Activated T-cell treated with anti-CD3 and anti-CD28 coated beads, Interleukin-2, amount 50 U/mL, for 24 hours (primary cell): ENCODE results near the gene TM7SF2.

Experiments
- DNase-seq: peaks from one replicate; pipeline ENCODE4 v3.0.0-alpha.2; 2020
- H3K27ac Mint-ChIP-seq: 2 replicates; pipeline ENCODE4 v1.8.0; 2020; ENCODE audit warnings: mild to moderate bottlenecking, mixed read lengths
- H3K27me3 Mint-ChIP-seq: 2 replicates; pipeline ENCODE4 v1.8.0; 2020; ENCODE audit warnings: mixed read lengths
- H3K36me3 Mint-ChIP-seq: 2 replicates; pipeline ENCODE4 v1.8.0; 2020; ENCODE audit warnings: low read depth, mixed read lengths
- H3K4me1 Mint-ChIP-seq: 2 replicates; pipeline ENCODE4 v1.8.0; 2020; ENCODE audit warnings: low read depth, mixed read lengths
- H3K4me3 Mint-ChIP-seq: 2 replicates; pipeline ENCODE4 v1.8.0; 2020; ENCODE audit warnings: mild to moderate bottlenecking, moderate library complexity, mixed read lengths
- H3K9me3 Mint-ChIP-seq: 2 replicates; pipeline ENCODE4 v1.8.0; 2020; ENCODE audit warnings: mixed read lengths

TM7SF2 gene

GRCh38 chr11:65083834-65084597, 27.7 kb upstream of the TM7SF2 start, which contains the start of the genes CDCA5 and ZFPL1:
TSS of gene CDCA5 (minus strand) at chr11:65084040. CDS start at chr11:65083978, 62 bp downstream.
TSS of gene ZFPL1 (plus strand) at chr11:65084222. CDS start at chr11:65084699, 477 bp downstream.
- H3K27me3 Mint-ChIP-seq, result no peaks in the 10 kb centered on the region
- peaks cover 44% of the 10 kb centered on the region for H3K4me1 Mint-ChIP-seq
- H3K27ac Mint-ChIP-seq, result peak within 1 kb of the TSS; percentile 99
- peak within 1 kb of the TSS; percentile 99 for H3K4me3 Mint-ChIP-seq
- H3K9me3 Mint-ChIP-seq, result no peaks in the 10 kb centered on the region
- peaks cover 94% of the 10 kb centered on the region for H3K36me3 Mint-ChIP-seq
- DNase-seq, result peak; percentile 99

GRCh38 chr11:65084598-65085375, 26.9 kb upstream of the TM7SF2 start:
- H3K27ac Mint-ChIP-seq, result peak overlapping the region; percentile 99
- no peak for DNase-seq
- H3K27me3 Mint-ChIP-seq, result no peaks in the 10 kb centered on the region
- H3K4me1 Mint-ChIP-seq, result peaks cover 41% of the 10 kb centered on the region
- H3K9me3 Mint-ChIP-seq, result no peaks in the 10 kb centered on the region
- H3K4me3 Mint-ChIP-seq, result peak overlapping the region; percentile 99
- peaks cover 94% of the 10 kb centered on the region for H3K36me3 Mint-ChIP-seq

DNA sequence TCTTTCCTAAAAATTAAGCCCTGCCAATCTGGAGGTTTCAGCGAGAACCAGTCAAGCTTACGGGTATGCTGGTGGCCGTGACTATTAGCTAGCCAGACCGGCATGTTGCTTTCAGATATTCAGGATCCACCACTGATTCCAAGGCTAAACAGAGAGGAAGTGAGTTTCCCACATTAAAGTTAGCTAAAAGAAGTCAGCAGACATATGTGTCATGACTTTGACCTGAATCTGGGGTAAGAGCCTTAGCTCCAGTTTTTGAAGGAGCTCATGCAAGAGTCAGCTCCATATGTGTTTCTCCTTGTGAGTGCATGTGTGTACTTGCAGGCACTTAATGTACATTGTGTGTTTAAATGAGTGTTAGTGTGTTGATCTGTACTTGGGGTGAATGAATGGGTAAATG, 26.2 kb upstream of the TM7SF2 start:
- H3K9me3 Mint-ChIP-seq, result no peaks in the 10 kb centered on the region
- H3K4me1 Mint-ChIP-seq, result peaks cover 37% of the 10 kb centered on the region
- H3K36me3 Mint-ChIP-seq, result peaks cover 91% of the 10 kb centered on the region
- H3K27ac Mint-ChIP-seq, result peak overlapping the region; percentile 99
- H3K4me3 Mint-ChIP-seq, result peak overlapping the region; percentile 99
- no peaks in the 10 kb centered on the region for H3K27me3 Mint-ChIP-seq
- no peak for DNase-seq

DNA sequence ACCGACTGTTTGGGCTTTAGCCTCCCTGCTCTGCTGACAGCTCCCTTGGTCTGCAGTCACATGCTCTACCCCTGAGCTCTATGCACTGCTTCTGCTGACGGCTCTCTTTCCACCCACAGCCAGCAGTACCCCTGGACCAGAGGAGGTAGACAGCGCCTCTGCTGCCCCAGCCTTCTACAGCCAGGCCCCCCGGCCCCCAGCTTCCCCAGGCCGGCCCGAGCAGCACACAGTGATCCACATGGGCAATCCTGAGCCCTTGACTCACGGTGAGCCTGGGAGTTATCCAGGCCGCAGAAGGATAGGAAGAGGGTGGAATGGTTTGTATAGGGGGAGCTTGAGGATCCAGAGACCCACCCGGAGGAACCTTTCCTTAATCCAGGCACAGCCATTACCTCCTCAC, 24.9 kb upstream of the TM7SF2 start:
- no peak for DNase-seq
- H3K4me1 Mint-ChIP-seq, result peaks cover 28% of the 10 kb centered on the region
- H3K27ac Mint-ChIP-seq, result no peak overlapping the region
- no peaks in the 10 kb centered on the region for H3K9me3 Mint-ChIP-seq
- H3K36me3 Mint-ChIP-seq, result peaks cover 79% of the 10 kb centered on the region
- no peaks in the 10 kb centered on the region for H3K27me3 Mint-ChIP-seq
- H3K4me3 Mint-ChIP-seq, result no peak overlapping the region

DNA sequence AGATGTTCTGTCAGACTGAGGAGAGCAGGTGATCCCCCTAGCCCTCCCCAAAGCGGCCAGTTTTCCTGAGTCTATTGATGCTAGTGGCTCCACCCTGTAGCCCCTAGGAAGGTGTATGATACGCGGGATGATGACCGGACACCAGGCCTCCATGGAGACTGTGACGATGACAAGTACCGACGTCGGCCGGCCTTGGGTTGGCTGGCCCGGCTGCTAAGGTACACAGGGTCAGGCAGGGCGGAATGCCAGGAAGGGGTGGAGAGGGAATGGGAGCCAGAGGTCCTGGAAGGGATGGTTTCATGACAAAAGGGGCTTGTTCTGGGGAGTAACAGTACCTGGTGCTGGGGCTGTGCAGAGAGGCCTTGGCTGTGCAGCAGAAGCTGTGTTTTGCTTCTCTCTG, 24.5 kb upstream of the TM7SF2 start:
- Mint-ChIP-seq H3K27ac (peak overlapping the region; percentile 33), H3K27me3 (no peaks in the 10 kb centered on the region), H3K4me3 (no peak overlapping the region), H3K9me3 (no peaks in the 10 kb centered on the region), H3K4me1 (peaks cover 25% of the 10 kb centered on the region), H3K36me3 (peaks cover 75% of the 10 kb centered on the region)
- no peak for DNase-seq

DNA sequence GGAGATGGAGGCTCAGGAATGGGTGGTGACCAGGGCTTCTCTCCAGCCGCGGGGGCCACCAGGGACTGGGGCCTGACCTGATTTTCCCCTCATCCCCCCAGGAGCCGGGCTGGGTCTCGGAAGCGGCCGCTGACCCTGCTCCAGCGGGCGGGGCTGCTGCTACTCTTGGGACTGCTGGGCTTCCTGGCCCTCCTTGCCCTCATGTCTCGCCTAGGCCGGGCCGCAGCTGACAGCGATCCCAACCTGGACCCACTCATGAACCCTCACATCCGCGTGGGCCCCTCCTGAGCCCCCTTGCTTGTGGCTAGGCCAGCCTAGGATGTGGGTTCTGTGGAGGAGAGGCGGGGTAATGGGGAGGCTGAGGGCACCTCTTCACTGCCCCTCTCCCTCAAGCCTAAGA, 23.8 kb upstream of the TM7SF2 start:
- no peaks in the 10 kb centered on the region for H3K9me3 Mint-ChIP-seq

GRCh38 chr11:65089621-65090020, 22.1 kb upstream of the TM7SF2 start:
- Mint-ChIP-seq H3K4me1 (peaks cover 13% of the 10 kb centered on the region), H3K27me3 (no peaks in the 10 kb centered on the region), H3K27ac (no peak overlapping the region), H3K4me3 (no peak overlapping the region), H3K36me3 (peaks cover 51% of the 10 kb centered on the region), H3K9me3 (no peaks in the 10 kb centered on the region)
- DNase-seq, result no peak

More for the DNA sequence above, 23.8 kb upstream of the TM7SF2 start:
- H3K4me3 Mint-ChIP-seq, result no peak overlapping the region
- no peak overlapping the region for H3K27ac Mint-ChIP-seq
- H3K27me3 Mint-ChIP-seq, result no peaks in the 10 kb centered on the region
- H3K36me3 Mint-ChIP-seq, result peaks cover 69% of the 10 kb centered on the region
- DNase-seq, result no peak
- H3K4me1 Mint-ChIP-seq, result peaks cover 20% of the 10 kb centered on the region

- Mint-ChIP-seq H3K4me1 (peaks cover 5% of the 10 kb centered on the region), H3K27me3 (no peaks in the 10 kb centered on the region), H3K4me3 (no peak overlapping the region), H3K36me3 (peaks cover 44% of the 10 kb centered on the region), H3K9me3 (no peaks in the 10 kb centered on the region), H3K27ac (peak overlapping the region; percentile 19)
- DNase-seq, result no peak
Observed at GRCh38 chr11:65090628-65091027, 21.0 kb upstream of the TM7SF2 start.

DNA sequence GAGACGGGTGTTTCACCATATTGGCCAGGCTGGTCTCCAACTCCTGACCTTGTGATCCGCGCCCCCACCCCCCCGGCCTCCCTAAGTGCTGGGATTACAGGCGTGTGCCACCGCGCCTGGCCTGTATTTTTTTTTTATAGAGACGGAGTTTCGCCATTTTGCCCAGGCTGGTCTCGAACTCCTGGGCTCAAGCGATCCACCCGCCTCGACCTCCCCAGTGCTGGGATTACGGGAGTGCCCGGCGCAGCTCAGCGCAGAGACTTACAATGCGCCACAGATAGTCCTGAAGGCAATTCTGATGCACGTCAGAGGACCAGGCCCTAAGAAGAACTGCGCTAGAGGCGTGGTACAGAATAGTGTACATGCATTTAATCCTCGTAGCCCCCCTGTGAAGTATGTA, 16.2 kb upstream of the TM7SF2 start:
- H3K9me3 Mint-ChIP-seq, result no peaks in the 10 kb centered on the region
- H3K4me3 Mint-ChIP-seq, result peak overlapping the region; percentile 92
- peak overlapping the region; percentile 96 for H3K27ac Mint-ChIP-seq
- DNase-seq, result no peak
- no peaks in the 10 kb centered on the region for H3K27me3 Mint-ChIP-seq
- H3K4me1 Mint-ChIP-seq, result peaks cover 21% of the 10 kb centered on the region
- H3K36me3 Mint-ChIP-seq, result peaks cover 30% of the 10 kb centered on the region

GRCh38 chr11:65095974-65096806, 15.5 kb upstream of the TM7SF2 start, which contains the start of gene VPS51:
TSS of gene VPS51 (plus strand) at chr11:65096214. CDS start at chr11:65096251, 37 bp downstream.
- no peaks in the 10 kb centered on the region for H3K9me3 Mint-ChIP-seq
- H3K27me3 Mint-ChIP-seq, result no peaks in the 10 kb centered on the region
- peaks cover 31% of the 10 kb centered on the region for H3K36me3 Mint-ChIP-seq
- H3K4me3 Mint-ChIP-seq, result peak within 1 kb of the TSS; percentile 92
- DNase-seq, result peak; percentile 87
- H3K4me1 Mint-ChIP-seq, result peaks cover 21% of the 10 kb centered on the region
- peak within 1 kb of the TSS; percentile 96 for H3K27ac Mint-ChIP-seq

GRCh38 chr11:65096926-65097325, 14.7 kb upstream of the TM7SF2 start:
- no peaks in the 10 kb centered on the region for H3K9me3 Mint-ChIP-seq
- peak overlapping the region; percentile 96 for H3K27ac Mint-ChIP-seq
- H3K4me1 Mint-ChIP-seq, result peaks cover 21% of the 10 kb centered on the region
- no peak for DNase-seq
- no peaks in the 10 kb centered on the region for H3K27me3 Mint-ChIP-seq
- peak overlapping the region; percentile 92 for H3K4me3 Mint-ChIP-seq
- H3K36me3 Mint-ChIP-seq, result peaks cover 36% of the 10 kb centered on the region

GRCh38 chr11:65100674-65101350, 10.9 kb upstream of the TM7SF2 start:
- no peak for DNase-seq
- Mint-ChIP-seq H3K27me3 (no peaks in the 10 kb centered on the region), H3K27ac (no peak overlapping the region), H3K4me1 (peaks cover 29% of the 10 kb centered on the region), H3K36me3 (peaks cover 73% of the 10 kb centered on the region), H3K4me3 (no peak overlapping the region), H3K9me3 (no peaks in the 10 kb centered on the region)

DNA sequence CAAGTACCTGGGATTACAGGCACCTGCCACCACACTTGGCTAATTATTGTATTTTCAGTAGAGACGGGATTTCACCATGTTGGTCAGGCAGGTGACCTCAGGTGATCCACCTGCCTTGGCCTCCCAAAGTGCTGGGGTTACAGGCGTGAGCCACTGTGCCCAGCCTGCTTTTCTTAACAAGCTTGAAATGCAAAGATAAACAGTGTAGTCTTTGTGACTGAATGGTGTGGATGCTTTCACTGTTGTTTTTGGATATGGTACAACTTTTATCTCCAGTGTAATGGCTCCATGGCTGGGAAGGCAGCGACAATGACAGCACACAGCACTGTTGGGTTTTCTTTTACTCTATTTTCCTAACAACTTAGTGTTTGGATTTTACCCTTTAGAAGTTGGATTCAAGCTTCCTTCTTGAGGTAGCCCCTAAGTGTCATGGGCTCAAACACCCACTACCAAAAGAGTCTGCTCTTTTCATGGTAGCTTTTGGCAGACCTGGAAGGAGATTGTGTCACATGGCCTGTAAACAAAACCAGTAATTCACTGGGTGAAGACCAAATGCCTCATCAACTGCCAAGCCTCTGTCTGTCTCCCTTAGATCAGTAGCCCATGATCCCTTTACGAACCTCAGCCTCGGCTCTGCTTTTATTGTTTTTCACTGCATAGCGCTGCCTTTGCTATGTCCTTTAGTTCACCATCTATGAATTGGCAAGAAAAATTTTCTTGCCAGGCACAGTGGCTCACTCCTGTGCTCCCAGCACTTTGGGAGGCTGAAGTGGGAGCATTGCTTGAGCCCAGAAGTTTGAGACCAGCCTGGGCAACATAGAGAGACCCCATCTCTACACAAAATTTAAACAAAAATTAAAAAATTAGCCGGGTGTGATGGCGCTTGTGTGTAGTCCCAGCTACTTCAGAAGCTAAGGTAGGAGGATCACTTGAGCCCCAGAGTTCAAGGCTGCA, 9.3 kb upstream of the TM7SF2 start:
- Mint-ChIP-seq H3K36me3 (peaks cover 76% of the 10 kb centered on the region), H3K4me1 (peaks cover 24% of the 10 kb centered on the region), H3K4me3 (no peak overlapping the region), H3K9me3 (no peaks in the 10 kb centered on the region), H3K27ac (peak overlapping the region; percentile 18), H3K27me3 (no peaks in the 10 kb centered on the region)
- DNase-seq, result no peak
